ENCODE results near the gene ZP1.
"Not testable (repeated sequence)": the region's sequence is repeated elsewhere in the genome, so short reads cannot be mapped to it uniquely, and the experiment has no call there.

The ZP1 gene

DNA sequence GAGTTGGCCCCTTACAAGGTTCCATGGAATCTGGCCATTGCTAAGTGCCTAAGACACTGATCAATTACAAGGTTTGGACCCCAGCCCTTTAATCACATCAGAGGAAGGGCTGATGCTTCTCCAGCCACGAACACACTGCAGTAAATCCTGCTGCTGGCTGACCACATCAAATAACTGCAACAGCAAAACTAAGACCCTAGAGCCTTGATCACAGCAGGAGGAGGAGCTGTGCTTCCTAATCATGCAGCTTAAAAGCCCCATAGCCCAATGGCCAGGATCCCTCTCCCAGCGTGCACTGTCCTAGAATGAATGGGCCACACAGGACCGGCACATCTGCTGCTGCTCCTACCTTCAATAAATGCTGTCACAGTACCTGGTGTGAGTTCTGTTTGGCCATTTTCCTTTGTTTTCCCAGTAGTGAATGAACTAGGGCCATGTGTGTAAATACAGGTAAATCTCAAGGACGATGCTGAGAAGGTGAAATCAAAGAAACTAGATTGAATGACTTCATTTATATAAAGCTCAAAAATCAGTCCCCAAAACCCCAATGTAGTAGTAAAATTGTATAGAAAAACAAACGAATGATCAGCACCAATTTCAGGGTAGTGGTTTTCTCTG is 12.7 kb downstream of the ZP1 start:
- FAIRE-seq, result no peak

DNA sequence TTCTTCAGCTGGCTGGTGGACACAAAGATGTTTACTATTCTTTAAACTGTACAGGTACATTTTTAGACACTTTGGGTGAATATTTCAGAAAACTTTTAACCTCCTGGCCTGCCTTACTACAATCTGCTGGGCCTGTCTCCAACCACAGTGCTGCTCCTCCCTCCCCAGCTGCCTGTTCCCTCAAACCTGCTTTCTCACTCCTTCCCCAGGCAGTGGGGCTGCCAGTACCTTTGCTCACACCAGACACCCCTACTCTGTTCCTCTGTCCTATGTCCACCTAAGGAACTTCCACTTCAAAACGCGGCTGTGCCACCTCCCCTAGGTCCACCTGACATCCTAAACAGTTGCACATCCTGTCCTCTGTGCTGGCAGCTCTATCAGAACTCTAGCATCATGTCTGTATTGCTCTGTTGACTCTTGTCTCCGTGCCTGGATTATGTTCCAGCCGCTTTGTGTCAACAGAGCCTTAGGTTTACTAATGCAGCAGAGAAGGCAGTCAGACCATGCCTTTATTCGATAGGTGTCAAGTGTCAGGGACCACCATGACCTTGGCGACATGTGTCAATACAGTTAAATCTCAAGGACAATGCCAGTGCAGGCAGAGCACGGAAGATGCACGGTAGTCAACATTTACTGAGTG is 13.4 kb downstream of the ZP1 start:
- no peak for FAIRE-seq

DNA sequence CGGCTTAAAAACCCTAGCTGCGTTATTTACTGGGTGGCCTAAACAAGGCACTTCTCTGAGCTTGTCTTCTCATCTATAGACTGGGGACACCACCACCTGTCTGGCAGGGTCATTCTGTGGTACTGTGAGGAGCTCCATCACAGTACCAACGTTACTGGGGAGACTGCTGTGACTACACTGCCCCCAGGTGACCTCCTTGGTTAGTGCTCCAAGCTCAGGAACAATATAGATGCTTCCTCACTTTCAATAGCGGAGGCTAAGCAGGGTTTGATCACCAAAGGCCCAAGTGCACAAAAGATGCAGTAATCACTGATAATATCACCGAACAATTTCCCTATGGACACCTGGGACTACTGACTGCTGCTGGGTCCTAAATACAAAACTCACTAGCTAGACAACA is 20.2 kb downstream of the ZP1 start:
- FAIRE-seq, result no peak

DNA sequence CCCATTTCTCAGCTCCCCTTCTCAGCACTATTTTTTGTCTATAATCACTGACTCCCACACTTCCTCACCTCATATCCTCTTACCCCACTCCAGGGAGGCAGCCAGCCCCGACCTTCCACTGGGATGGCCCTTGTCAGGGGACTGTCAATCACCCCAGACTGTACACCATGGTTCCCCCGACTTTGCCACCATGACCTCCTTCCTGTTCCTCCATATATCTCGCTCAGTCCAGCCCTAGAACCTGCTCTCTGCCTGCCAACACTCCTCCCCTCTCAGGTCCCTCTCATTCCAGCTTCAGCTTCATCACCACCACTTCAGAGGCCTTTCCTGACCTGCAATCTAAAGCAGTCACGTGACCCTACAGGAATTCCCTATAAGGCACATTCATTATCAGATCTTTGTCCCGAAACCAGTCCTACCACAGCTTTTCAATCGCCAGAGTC is 22.5 kb downstream of the ZP1 start:
- FAIRE-seq, result no peak

- no peak for FAIRE-seq
Measured at GRCh38 chr11:60890696-60891095, 23.4 kb downstream of the ZP1 start.

- no peak for FAIRE-seq
Measured at GRCh38 chr11:60891103-60891741, 23.9 kb downstream of the ZP1 start.

DNA sequence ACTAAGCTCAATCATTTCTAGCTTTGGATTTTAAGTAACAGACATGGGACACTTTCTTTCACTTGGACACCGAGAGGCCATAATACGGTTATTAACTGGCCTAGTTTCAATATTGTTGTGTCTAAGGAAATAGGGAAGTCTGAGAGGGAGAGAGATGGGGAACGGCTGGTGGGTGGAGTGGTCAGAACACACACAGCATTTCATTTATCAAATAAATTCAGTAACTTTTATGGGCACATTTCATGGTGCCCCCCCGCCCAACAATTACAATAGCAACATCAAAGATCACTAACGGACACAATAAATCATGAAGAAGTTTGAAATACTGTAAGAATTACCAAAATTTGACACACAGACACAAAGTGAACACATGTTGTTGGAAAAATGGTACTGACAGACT is 28.3 kb downstream of the ZP1 start:
- FAIRE-seq, result no peak

GRCh38 chr11:60897496-60897895 is 30.2 kb downstream of the ZP1 start:
- FAIRE-seq, result no peak

DNA sequence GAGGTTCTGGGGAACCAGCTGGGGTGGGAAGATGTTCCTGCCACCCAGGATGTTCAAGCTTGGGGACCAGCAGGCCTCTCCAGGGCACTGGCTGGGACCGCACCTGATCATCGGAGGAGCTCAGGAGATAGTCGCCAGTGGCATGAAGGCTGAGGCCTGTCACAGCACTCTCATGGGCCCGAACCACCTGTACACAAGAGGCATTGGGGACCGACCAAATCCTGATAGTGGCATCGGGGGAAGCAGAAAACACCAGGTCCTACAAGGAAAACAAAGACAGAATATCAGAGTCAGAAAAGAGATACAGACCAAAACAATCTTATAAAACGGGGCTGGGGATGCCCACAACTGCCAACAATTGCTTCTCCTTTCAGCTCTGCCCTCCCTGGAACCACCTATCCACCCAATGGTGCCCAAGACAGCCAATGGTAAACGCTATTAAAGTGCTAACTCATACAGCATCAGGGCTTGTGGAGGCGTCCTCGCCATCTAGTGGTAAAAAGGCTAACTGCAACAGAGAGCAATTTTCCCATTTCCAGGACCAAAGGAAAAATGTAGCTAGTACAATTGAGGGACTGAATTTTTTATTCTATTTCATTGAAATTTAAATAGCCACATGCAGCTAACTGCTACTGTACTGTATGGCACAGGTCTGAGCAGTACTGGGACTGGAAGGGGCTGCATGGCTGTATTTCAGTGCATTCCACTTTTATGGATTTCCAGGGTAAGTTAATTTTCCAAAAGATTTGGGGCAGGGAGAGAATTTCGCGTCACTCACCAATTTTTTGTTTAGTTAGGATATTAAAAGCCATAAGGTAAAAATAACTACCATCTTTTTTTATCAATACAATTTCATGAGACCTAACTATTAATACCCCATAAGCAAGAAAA is 31.9 kb downstream of the ZP1 start:
- peak; percentile 65 for FAIRE-seq

GRCh38 chr11:60899977-60900376 is 32.6 kb downstream of the ZP1 start:
- no peak for FAIRE-seq

GRCh38 chr11:60900673-60901404 is 33.5 kb downstream of the ZP1 start:
- FAIRE-seq, result no peak

DNA sequence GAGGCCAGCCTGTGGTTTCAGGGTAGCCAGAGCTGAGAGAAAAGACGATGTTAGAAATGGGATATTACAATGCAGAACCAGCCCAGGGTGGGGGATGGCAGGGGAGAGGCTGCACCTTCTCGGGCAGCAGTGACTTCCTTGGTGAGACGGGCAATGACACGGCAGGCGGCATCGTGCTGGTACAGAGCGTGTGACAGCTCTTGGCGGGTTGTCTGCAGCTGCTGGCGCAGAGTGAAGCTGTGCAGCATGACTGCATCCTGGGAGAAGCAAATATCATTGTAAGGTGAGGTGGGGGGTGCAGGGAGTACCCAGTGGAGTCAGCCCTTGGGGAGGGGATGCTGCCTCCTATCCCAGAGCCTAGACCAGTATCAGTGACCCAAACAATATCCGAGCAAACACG is 35.3 kb downstream of the ZP1 start:
- FAIRE-seq, result no peak

DNA sequence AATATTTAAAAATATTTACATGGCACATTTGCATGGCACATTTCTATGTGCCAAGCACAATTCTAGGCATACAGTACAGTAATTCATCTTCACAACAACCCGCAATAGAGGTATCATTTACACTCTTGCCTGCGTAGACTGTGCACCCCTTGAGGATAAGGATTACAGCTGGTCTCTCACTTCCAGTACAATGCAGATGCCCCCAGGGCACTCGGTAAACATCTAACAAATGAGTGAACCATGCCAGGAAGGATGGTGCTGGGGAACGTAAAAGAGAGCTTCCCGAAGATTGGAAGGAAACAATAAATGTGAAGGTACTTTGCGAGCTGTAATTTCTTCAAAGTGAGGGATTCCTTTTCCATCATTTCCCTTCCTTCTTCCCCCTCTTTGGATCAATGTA is 37.7 kb downstream of the ZP1 start:
- FAIRE-seq, result no peak

- no peak for FAIRE-seq
Measured at GRCh38 chr11:60905551-60906113, 38.3 kb downstream of the ZP1 start.

- FAIRE-seq, result peak; percentile 97
Measured at GRCh38 chr11:60906132-60906972, 39.0 kb downstream of the ZP1 start, which contains the start of gene PRPF19. Gene PRPF19, minus strand, starts transcription at chr11:60906585. Its CDS starts 203 bp downstream, at chr11:60906382.

- no peak for FAIRE-seq
Measured at GRCh38 chr11:60908803-60909202, 41.5 kb downstream of the ZP1 start.

DNA sequence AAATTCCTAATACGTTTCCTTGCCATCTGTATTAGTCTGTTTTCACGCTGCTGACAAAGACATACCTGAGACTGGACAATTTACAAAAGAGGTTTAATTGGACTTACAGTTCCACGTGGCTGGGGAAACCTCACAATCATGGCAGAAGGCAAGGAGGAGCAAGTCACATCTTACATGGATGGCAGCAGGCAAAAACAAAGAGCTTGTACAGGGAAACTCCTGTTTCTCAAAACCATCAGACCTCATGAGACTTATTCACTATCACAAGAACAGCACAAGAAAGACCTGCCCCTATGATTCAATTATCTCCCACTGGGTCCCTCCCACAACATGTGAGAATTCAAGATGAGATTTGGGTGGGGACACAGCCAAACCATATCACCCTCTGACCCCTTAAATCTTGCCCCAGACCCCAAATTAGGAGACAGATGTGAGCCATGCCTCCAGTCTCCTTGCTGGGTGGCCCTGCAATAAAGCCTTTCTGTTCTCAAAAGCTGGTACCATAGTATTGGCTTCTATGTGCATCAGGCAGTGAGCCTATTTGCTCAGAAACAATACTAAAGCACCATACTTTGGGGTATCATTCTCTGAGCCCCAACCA is 42.4 kb downstream of the ZP1 start:
- not testable (repeated sequence) for FAIRE-seq

GRCh38 chr11:60910281-60910687 is 42.9 kb downstream of the ZP1 start:
- no peak for FAIRE-seq

- FAIRE-seq, result no peak
Measured at GRCh38 chr11:60910711-60911380, 43.5 kb downstream of the ZP1 start.

GRCh38 chr11:60912223-60912850 is 45.0 kb downstream of the ZP1 start:
- no peak for FAIRE-seq

All from A204.1 (cell line).